Colonic mucosa (tissue), 4 donors: ENCODE results near the gene POLR1B. TPM values are rescaled to one million over a fixed set of nuclear protein-coding genes. Genes with fewer than 3 reads are reported as not detected.

Experiments used
- DNase-seq: peaks from one replicate; pipeline ENCODE4 v3.0.0-alpha.2; 2020
- H3K27ac ChIP-seq: fragments of 200-600 bp; one replicate; pipeline ENCODE4 v1.8.0; 2021
- H3K27me3 ChIP-seq: fragments of 200-600 bp; one replicate; pipeline ENCODE4 v1.8.0; 2021
- H3K36me3 ChIP-seq: fragments of 200-600 bp; one replicate; pipeline ENCODE4 v1.8.0; 2021
- H3K4me1 ChIP-seq: fragments of 200-600 bp; one replicate; pipeline ENCODE4 v1.8.0; 2021; ENCODE audit warnings: mild to moderate bottlenecking
- H3K4me3 ChIP-seq: fragments of 200-600 bp; one replicate; pipeline ENCODE4 v1.8.0; 2021
- H3K9ac ChIP-seq, 2 donors: one replicate each; pipeline ENCODE4 v1.7.0; 2013; ENCODE audit warnings: control low read depth in 2 of 2, low read depth in 2 of 2, low read length in 2 of 2
- H3K9me3 ChIP-seq: fragments of 200-600 bp; one replicate; pipeline ENCODE4 v1.8.0; 2021
- intact Hi-C: fragments of 100-400 bp; cut with DNase I; formaldehyde crosslinking; loops from one replicate; pipeline ENCODE4 v1.14.1; 2022
- total RNA-seq, 2 donors: library from RNA; stranded (reverse); fragmentation: NEBNext Ultra II Directional in 1 of 2; extraction: Animal tissue kit (Norgen Biotek cat#: 25700) in 1 of 2; gene quantifications; one replicate each; pipeline ENCODE4 v1.2.1, GENCODE V29; 2021
- TF ChIP-seq, protein P1 (sequence below): fragments of 200-600 bp; IDR thresholded peaks from one replicate; pipeline ENCODE4 v1.8.0; 2022; ENCODE audit warnings: antibody characterized with exemption, mild to moderate bottlenecking
- donor health status: healthy.
- donor health status: DM: no; HTN: no; CAD: no.
- donor health status: DM: no; HTN: no; CAD: no.

Gene POLR1B
- total RNA-seq, 2 donors from 2014 or later, result 13.5 to 29.6 TPM

GRCh38 chr2:112597537-112598322 lies 55.5 kb downstream of the POLR1B start:
- DNase-seq, result no peak
- intact Hi-C loops, result no loop called here

DNA sequence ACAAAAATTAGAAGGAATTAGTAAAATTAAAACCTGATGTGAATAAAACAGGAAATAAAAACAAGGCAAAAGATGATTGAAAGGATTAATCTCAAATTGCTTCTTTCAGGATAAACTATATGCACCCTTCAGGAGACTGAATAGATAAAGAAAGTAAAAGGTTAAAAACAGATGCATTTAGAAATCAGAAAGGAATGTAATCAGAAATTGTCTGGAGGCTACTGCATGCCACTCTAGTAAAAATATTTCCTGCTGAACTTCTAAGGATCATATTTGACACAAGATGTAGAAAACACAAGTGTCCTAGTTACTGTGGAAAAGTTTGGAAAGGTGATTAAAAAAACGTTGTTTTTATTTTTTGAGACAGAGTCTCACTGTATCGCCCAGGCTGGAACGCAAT lies 58.4 kb downstream of the POLR1B start:
- TF ChIP-seq, protein P1, sequence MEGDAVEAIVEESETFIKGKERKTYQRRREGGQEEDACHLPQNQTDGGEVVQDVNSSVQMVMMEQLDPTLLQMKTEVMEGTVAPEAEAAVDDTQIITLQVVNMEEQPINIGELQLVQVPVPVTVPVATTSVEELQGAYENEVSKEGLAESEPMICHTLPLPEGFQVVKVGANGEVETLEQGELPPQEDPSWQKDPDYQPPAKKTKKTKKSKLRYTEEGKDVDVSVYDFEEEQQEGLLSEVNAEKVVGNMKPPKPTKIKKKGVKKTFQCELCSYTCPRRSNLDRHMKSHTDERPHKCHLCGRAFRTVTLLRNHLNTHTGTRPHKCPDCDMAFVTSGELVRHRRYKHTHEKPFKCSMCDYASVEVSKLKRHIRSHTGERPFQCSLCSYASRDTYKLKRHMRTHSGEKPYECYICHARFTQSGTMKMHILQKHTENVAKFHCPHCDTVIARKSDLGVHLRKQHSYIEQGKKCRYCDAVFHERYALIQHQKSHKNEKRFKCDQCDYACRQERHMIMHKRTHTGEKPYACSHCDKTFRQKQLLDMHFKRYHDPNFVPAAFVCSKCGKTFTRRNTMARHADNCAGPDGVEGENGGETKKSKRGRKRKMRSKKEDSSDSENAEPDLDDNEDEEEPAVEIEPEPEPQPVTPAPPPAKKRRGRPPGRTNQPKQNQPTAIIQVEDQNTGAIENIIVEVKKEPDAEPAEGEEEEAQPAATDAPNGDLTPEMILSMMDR, result no peak
- no peaks in the 10 kb centered on the region for H3K4me1 ChIP-seq
- no peaks in the 10 kb centered on the region for H3K9me3 ChIP-seq
- no peak overlapping the region for H3K4me3 ChIP-seq
- intact Hi-C loops, result loop anchor here (2.0 to 10.0 kb wide), 2 partner anchors 126 to 344 kb away; no protein-coding TSS in a partner anchor
- no peak for DNase-seq
- no peak overlapping the region for H3K9ac ChIP-seq
- no peaks in the 10 kb centered on the region for H3K36me3 ChIP-seq
- H3K27ac ChIP-seq, result no peak overlapping the region
- H3K27me3 ChIP-seq, result no peaks in the 10 kb centered on the region

More at GRCh38 chr2:112597537-112598322, 55.5 kb downstream of the POLR1B start:
- Histone ChIP-seq H3K4me3 (no peak overlapping the region), H3K9me3 (no peaks in the 10 kb centered on the region), H3K4me1 (no peaks in the 10 kb centered on the region), H3K27me3 (no peaks in the 10 kb centered on the region), H3K9ac (no peak overlapping the region), H3K27ac (no peak overlapping the region), H3K36me3 (no peaks in the 10 kb centered on the region)
- TF ChIP-seq, protein P1, result no peak

- no peak for DNase-seq
- no peak overlapping the region for H3K4me3 ChIP-seq
- no peak overlapping the region for H3K9ac ChIP-seq
- intact Hi-C loops, result loop anchor here (2.0 to 10.0 kb wide), 2 partner anchors 125 to 343 kb away; no protein-coding TSS in a partner anchor
- H3K27me3 ChIP-seq, result no peaks in the 10 kb centered on the region
- no peaks in the 10 kb centered on the region for H3K9me3 ChIP-seq
- H3K4me1 ChIP-seq, result no peaks in the 10 kb centered on the region
- no peak overlapping the region for H3K27ac ChIP-seq
- H3K36me3 ChIP-seq, result no peaks in the 10 kb centered on the region
- TF ChIP-seq, protein P1, result no peak
Observed at GRCh38 chr2:112601754-112602153, 59.5 kb downstream of the POLR1B start.

- intact Hi-C loops, result loop anchor here (10.0 kb wide), 1 partner anchor 342 kb away; no protein-coding TSS in a partner anchor
- Histone ChIP-seq H3K4me3 (no peak overlapping the region), H3K27me3 (no peaks in the 10 kb centered on the region), H3K4me1 (no peaks in the 10 kb centered on the region), H3K36me3 (no peaks in the 10 kb centered on the region), H3K27ac (no peak overlapping the region), H3K9ac (no peak overlapping the region), H3K9me3 (no peaks in the 10 kb centered on the region)
- DNase-seq, result no peak
- TF ChIP-seq, protein P1, result no peak
Observed at GRCh38 chr2:112602917-112603316, 60.7 kb downstream of the POLR1B start.

GRCh38 chr2:112603731-112604130 lies 61.5 kb downstream of the POLR1B start:
- Histone ChIP-seq H3K4me1 (no peaks in the 10 kb centered on the region), H3K9me3 (no peaks in the 10 kb centered on the region), H3K36me3 (no peaks in the 10 kb centered on the region), H3K27ac (no peak overlapping the region), H3K27me3 (no peaks in the 10 kb centered on the region), H3K4me3 (no peak overlapping the region), H3K9ac (no peak overlapping the region)
- intact Hi-C loops, result loop anchor here (10.0 kb wide), 1 partner anchor 341 kb away; no protein-coding TSS in a partner anchor
- TF ChIP-seq, protein P1, result no peak
- no peak for DNase-seq
